Measurements from ENCODE around the gene AQP4. TPM values are rescaled to one million over a fixed set of nuclear protein-coding genes. Genes with fewer than 3 reads are reported as not detected.

AQP4 gene
- total RNA-seq (2022; extraction: Qiagen RNA extraction), result 0.13 TPM in 1 of 5 replicates, not detected in the others

DNA sequence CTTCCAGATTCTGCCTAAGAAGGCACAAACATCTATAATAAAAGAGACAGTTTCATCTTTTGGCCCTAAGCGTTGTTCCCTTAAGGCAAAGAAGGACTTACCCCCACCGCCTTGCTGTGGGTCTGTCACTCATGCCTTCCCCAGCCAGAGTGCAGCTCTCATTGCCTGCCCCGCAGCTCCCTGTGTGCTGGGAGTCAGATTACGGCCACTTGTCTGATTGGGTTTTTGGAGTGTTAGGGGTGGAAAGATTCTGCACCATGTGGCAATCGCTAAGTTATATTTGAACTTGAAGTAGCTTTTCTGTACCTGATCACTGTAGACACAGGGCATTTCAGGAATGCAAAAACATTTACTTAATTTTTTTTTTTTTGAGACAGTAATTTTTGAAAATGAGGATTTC lies at the start of gene AQP4:
Gene AQP4, minus strand, starts transcription at position 151 of the 400 bp plus-strand sequence. Its CDS starts 18 bp downstream, at position 133.

Measured in A549 treated with dexamethasone at 1 μM for 4 hours (cell line).